ENCODE measurements around the gene PDE4B.
"Not testable (repeated sequence)": the region's sequence is repeated elsewhere in the genome, so short reads cannot be mapped to it uniquely, and the experiment has no call there.

PDE4B gene

GRCh38 chr1:66294707-66295370 is 502.1 kb downstream of the PDE4B start:
- DNase-seq, result no peak

DNA sequence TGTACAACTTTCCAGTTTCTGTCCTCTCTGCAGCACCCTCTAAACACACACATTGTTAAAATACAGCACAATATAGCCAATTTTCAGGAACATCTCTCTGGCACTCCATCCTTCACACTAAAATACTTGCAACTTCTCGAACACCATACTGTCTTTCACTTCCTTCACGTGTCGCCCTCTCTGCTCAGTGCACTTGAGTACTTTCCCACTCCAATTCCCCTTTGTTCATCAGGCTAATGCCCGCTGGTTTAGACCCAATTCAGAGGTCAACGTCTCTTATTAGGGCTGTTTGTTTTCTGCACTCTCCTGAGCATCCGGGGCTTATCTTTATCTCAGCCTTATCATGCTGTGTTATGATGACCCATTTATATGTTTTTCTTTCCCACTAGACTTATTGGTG is 503.1 kb downstream of the PDE4B start:
- no peak for DNase-seq

- DNase-seq, result no peak
These were observed 503.7 kb downstream of the PDE4B start for GRCh38 chr1:66296370-66296769.

DNA sequence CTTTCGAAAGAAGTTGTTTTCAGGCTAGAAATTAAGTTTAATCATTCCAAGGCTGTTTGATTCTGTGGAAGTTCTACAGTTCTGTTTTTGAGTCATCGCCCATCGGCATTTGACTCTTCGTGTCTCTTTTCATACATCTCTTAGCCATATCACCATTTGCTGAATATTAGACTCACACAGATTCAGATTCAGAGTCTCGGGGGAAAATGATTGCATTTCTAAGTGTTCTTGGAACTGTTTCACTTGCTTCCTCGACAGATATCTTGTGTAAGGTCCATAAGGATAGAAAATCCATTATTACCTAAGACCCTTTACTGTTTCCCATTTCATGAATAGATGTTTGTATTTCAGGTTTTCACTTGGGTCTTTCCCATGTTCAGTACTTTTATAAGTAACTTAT is 504.3 kb downstream of the PDE4B start:
- DNase-seq, result no peak

DNA sequence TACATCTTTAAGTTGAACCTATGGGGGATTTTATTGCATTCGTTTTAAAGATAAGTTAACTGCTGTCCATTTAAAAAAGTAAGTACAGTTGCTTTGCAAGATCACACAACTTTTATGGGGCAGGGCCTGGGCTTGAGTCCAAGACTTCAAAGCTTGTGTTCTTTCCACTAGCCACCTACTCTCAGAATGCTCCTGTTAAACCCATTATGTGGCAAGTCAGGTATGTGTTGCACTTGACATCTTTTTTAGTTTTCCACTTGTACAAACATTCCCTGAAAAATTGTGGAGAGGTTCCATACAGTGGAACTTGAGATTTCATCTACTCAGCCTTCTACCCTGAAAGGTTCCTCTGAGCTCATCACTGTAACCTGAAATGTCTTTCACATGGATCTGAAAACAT is 505.8 kb downstream of the PDE4B start:
- no peak for DNase-seq

DNA sequence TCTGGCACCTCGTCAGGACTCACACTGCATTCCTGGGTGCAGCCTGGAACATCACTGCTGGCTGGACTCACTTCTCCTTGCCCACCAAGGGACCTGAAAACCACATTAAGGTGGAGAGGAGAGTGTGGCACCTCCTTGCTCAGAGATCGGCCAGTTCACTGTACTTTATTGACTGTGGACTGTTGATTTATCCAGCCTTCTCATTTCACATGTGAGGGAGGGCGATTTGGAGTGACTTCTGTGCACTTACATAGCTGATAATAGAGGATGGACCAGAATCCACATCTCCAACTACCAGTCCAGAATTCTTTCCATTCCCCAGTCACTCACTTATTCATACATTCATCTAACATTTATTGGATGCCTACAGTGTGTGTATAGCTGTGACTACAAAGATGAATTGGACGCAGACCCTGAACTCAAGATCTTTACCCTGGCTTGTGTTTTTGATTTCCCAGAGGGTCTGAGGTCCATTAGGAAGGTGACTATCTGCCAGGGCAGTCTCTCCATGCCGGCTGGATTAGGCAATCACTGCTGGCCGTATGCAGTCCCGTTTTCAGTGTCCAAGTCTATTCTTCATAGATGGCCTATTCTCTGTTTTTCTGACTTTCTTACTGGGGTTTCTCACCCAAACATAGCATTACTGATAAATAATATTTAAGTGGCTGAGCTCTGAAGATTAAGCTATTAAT is 507.7 kb downstream of the PDE4B start:
- DNase-seq, result no peak

DNA sequence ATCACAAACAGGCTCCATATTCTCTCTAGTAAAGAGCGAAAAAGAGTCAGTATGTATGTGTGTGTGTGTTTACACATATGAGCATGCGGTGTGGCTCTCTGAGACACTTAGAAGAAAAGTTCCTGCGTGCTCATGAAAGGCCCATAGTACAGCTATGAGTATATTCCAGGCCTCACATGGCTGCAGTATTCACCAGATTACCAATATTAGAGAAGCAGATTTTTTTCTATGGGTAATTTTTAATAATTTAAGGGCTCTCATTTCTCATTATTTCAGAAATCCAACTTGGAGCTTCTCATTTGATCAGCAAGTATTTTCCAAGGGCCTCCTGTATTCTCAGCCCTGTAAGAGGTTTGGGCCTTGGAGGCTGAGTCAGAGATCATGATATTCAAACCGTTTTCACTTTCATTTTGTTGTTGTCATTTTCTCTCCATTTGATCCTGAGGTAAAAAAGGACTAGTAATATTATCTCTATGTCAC is 508.3 kb downstream of the PDE4B start:
- no peak for DNase-seq

- DNase-seq, result no peak
These were observed 509.6 kb downstream of the PDE4B start for GRCh38 chr1:66302184-66302742.

DNA sequence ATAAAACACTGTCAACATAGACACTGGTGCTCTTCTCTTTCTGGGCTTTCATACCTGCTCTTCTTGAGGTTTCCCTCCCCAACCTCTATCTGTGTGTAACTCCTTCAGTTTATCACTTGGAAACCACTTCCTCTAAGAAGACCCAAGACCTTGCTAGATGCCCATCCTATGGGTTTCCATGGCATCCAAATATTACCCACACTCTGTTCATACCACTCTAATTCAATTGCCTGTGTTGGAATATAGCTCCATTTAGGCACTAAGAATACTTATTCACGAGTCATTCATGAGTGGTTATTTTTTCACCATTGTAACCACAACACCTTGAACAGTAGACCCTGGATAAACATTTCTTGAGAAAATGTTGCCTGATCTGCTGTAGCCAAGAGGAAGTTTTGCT is 510.1 kb downstream of the PDE4B start:
- DNase-seq, result no peak

- DNase-seq, result no peak
These were observed 511.0 kb downstream of the PDE4B start for GRCh38 chr1:66303646-66304045.

DNA sequence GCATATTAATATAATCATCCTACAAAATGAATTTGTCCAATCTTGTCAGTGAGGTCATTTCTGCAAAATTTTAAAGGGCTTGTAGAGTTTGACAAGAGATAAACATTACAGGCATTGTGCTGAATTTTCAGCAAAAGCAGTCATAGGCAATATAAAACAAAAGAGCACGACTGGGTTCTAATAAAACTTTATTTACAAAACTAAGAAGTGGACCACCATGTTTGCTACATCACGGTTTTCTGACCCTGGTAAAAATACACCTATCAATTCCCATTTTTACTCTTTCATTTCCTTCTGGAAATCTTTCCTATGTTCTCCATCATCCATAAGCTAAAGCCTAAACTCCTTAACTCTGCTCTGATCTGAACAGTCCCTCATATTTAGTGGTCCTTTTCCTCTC is 511.4 kb downstream of the PDE4B start:
- DNase-seq, result no peak

- DNase-seq, result no peak
These were observed 513.2 kb downstream of the PDE4B start for GRCh38 chr1:66305927-66306326.

DNA sequence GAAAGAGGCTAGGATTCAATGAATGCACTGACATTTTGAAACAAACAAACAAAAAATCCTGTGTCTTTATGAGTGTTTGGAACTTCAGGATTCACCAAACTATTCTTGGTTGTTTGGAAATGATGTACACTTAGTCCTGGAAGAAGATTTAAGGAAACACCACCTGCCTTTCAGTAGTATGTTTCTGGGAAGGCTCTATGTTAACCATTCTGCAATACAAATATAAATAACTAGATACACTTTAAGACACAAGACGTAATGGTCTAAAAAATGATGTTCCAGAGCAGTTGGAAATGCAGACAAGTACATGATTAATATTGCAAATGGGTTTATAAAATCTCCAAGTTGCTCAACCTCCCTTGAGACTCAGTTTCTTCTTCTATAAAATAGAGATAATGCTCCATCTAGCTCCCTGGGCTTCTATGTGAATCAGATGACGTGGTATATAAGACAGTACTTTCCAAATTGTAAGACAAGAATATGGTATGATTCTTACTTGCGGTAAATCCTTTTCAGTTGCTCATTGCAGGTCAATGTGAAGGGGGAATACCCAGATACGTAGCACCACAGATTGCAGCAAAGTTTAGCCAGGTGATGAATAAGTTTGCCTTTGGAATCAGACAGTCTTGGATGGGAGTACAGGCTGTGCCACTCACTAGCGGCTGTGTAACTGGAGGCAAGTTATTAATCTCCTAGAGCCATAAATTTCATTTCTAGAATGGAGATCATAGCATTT is 516.5 kb downstream of the PDE4B start:
- no peak for DNase-seq

DNA sequence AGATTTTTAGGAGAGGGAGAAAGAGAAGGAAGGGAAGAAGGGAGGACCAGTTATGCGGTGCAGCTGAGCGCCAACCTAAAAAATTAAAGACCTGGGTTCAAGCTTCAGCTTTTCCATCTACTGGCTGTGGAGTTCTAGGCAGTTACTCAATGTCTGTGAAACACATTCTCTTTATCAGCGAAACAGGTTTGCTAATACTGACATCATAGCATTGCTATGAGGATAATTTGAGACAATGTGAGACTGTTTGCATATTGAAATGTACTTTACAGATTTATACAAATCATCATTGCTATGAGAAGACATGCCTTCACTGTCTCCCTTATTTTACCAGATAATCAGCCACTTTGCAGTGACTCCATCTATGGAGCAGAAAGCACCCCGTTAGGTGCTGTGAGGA is 518.4 kb downstream of the PDE4B start:
- no peak for DNase-seq

DNA sequence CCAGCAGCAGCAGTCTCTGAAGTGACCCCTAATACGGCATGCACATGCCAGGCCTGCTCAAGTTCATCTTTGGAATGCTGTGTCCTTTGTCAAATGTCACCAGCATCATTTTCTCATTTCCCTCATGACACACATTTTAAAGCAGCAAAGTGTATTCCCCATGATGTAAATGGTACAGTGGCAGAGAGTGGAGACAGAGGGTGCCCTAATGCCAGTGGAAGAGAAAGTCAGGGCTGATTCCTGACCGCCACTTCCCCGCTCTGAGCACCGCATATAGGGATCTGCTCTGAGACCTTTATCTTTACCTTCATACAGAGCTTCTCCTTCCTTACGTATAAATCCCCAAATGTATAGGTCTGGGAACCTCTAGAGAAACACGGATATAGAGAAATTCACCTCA is 518.9 kb downstream of the PDE4B start:
- DNase-seq, result no peak

DNA sequence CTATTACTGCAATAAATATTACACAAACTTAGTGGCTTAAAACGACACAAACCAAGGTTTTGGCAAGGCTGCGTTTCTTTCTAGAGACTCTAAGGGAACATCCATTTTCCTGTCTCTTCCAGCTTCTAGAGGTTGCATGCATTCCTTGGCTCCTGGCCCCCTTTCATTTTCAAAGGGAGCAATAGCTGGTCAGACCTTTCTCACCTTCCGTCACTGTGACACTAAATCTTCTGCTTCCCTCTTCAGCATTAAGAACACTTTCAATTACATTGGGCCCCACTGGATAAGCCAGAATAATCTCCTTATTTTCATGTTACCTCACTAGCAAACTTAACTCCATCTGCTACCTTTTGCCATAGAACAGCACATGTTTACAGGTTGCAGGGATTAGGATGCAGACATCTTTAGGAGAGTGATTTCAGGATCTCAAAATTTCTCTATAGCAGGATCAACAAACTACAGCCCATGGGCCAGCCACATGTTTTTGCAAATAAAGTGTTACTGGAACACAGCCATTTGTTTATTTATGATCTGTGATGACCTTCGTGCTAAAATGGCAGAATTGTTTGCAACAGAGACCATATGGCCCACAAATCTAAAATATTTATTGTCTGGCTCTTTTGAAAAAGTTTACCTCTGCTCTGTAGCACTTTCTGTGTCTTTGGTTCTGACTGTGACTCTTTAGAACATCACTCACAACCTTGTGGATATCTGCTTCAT is 519.7 kb downstream of the PDE4B start:
- DNase-seq, result no peak

- DNase-seq, result no peak
These were observed 520.7 kb downstream of the PDE4B start for GRCh38 chr1:66313429-66313828.

DNA sequence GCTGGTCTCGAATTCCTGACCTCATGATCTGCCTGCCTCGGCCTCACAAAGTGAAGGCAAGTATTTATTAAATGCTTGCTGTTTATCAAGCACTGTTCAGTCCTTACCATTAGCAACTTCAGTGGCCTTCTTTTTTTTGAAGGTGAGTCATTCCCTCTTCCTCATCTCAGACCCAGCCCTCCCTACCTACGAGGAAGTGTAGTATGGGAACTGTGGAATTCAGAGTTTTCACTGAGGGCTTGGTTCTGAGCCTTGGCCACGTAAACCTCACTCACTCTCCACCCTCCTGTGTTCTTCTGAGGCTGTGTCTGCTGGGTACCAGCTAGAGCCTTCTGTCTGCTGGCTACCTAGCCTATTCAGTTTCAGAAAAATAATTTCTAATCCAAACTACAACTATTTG is 523.0 kb downstream of the PDE4B start:
- no peak for DNase-seq

GRCh38 chr1:66316464-66317247 is 524.0 kb downstream of the PDE4B start:
- DNase-seq, result no peak

DNA sequence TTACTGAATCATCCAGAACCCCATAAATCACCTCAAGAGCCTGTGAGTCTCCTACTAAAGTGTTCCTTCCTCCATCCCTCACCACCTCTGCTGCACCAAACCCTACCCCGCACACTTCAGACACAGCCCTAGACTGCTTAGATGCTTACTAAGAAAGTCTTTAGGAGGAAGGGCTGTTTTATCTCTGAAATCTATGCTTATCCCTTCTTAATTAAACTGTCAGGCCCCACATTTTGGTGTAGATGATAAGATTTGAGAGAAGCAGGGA is 524.5 kb downstream of the PDE4B start:
- no peak for DNase-seq

GRCh38 chr1:66320231-66320630 is 527.5 kb downstream of the PDE4B start:
- DNase-seq, result no peak

DNA sequence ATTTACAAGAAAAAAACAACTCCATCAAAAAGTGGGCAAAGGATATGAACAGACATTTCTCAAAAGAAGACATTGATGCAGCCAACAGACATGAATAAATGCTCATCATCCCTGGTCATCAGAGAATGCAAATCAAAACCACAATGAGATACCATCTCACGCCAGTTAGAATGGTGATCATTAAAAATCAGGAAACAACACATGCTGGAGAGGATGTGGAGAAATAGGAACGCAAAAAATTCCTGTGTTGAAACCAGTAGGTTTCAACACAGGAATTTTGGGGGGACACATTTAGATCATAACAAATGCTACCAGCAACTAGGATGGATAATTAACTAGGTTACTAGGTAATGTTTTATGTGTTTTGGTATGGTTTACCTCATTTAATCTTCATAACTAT is 529.8 kb downstream of the PDE4B start:
- not testable (repeated sequence) for DNase-seq
